GM18907 (cell line): Measurements from ENCODE around the gene PPP1R3E.

Experiments
- ATAC-seq: cut with Tn5 transposase; IDR thresholded peaks from one replicate; pipeline ENCODE4 v1.9.1; 2021; ENCODE audit warnings: mild to moderate bottlenecking, moderate library complexity; ENCODE audit not compliant: unreplicated experiment

PPP1R3E gene

DNA sequence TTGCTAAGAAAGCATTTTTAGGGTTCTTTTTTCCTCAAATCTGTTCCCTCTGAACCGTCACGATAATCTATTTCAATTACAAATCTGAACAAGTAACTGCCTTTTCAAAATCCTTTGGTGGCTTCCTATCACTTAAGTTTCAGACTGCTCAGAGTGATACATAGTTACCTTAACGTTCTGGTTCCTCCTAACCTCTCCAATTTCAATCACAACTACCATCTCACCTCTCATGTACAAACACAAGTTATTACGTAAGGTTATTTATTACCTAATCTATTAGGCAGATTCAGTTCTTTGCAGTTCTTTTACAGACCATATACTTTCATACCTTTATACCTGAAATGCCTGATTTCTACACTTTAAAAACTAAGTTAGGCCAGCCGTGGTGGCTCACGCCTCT lies 52.8 kb downstream of the PPP1R3E start:
- ATAC-seq = no peak

DNA sequence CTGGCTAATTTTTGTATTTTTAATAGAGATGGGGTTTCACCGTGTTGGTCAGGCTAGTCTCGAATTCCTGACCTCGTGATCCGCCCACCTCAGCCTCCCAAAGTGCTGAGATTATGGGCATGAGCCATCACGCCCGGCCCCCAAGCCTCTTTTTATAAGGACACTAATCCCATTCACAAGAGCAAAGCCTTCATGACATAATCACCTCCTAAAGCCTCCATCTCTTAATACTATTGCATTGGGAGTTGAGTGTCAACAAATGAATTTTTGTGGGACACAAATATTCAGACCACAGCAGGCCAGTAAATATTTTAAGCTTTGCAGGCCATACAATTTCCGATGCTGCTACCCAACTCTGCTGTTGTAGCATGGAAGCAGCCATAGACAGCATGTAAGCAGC lies 54.1 kb downstream of the PPP1R3E start:
- no peak for ATAC-seq
